ENCODE data around the gene RAB3IP.

The RAB3IP gene

DNA sequence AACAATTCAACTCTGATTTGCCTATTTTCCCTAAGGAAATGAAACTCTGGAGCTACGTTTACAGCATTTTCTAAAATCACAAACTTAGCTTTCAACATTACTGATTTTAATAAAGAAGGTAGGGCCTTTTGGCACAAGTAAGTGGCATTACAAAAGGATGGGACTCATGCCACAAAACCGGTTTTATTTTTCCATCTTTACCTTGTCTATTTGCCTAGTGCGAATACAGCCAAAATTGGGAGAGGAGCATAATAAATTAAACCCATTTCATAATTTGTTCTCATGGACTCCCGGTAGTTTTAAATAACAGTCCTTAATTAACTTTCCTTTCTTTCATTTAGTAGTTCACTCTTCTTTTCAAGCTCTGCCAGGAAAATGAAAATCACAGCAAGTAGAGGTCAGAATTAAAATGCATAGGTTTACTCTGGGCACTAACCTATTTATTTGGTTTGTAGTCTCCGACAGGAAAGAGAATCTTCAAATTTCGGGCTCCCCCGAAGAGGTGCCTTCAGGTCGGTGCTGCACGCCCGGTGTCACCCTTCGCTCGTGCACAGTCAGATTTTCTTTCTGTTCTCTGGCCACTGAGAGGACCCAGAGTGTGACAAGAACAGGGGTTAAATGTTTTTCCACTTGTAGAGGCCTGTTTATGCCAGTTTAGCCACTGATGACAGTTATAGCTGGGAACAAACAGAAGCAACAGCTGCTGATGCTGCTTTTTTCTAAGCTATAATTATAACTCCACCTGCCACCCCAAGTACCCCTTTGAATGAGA is 39.7 kb upstream of the RAB3IP start, which contains the start of gene BEST3:
TSS of gene BEST3 (minus strand) at position 535 of the 772 bp plus-strand sequence. CDS start 1,505 bp downstream, outside the sequence.
- H2AFZ ChIP-seq (ENCODE audit: low read depth, low read length) = no peak within 1 kb of the TSS
- H3K9me3 ChIP-seq (ENCODE audit: control insufficient read depth, low read length) = no peaks in the 10 kb centered on the region
- no peak within 1 kb of the TSS for H3K4ac ChIP-seq (ENCODE audit: low read depth in 1 of 2, low read length in 2 of 2)
- WGBS = 96% methylated on average over 12 of the region's 12 CpGs
- H4K8ac ChIP-seq (ENCODE audit: low read length) = no peak within 1 kb of the TSS
- H3K4me2 ChIP-seq (ENCODE audit: low read length, poor library complexity, severe bottlenecking) = no peak within 1 kb of the TSS
- H2BK5ac ChIP-seq (ENCODE audit: low read depth, low read length, poor library complexity, severe bottlenecking) = no peak within 1 kb of the TSS
- no peaks in the 10 kb centered on the region for H3K27me3 ChIP-seq (ENCODE audit: control insufficient read depth in 1 of 2, insufficient read depth in 1 of 2, low read length in 2 of 2)
- H3K79me1 ChIP-seq (replicated peaks; ENCODE audit: low read length, poor library complexity, severe bottlenecking) = no peaks in the 10 kb centered on the region
- no peak for DNase-seq
- no peak within 1 kb of the TSS for H3K9ac ChIP-seq (ENCODE audit: low read length)
- no peak within 1 kb of the TSS for H3K14ac ChIP-seq (ENCODE audit: low read length in 2 of 2)
- H2AK5ac ChIP-seq (ENCODE audit: low read length, severe bottlenecking) = no peak within 1 kb of the TSS
- H3K4me3 ChIP-seq (ENCODE audit: insufficient read depth in 1 of 2, low read depth in 1 of 2, low read length in 2 of 2) = no peak within 1 kb of the TSS
- no peaks in the 10 kb centered on the region for H3K4me1 ChIP-seq (ENCODE audit: control insufficient read depth, insufficient read depth, low read depth, low read length)
- H2BK12ac ChIP-seq (ENCODE audit: low read length in 2 of 2) = no peak within 1 kb of the TSS
- no peaks in the 10 kb centered on the region for H3K36me3 ChIP-seq (ENCODE audit: control insufficient read depth in 1 of 2, insufficient read depth in 2 of 2, low read depth in 1 of 2, low read length in 2 of 2)
- no peak within 1 kb of the TSS for H2BK15ac ChIP-seq (ENCODE audit: low read depth, poor library complexity, severe bottlenecking)
- no peak within 1 kb of the TSS for H4K91ac ChIP-seq (ENCODE audit: low read length)
- H2BK120ac ChIP-seq (ENCODE audit: low read depth, low read length) = no peak within 1 kb of the TSS
- H3K18ac ChIP-seq (ENCODE audit: low read depth in 1 of 2, low read length in 2 of 2) = no peak within 1 kb of the TSS
- H3K23ac ChIP-seq (ENCODE audit: low read length in 2 of 2) = no peak within 1 kb of the TSS
- H3K27ac ChIP-seq (ENCODE audit: low read length, poor library complexity, severe bottlenecking) = no peak within 1 kb of the TSS

GRCh38 chr12:69701826-69702225 is 36.8 kb upstream of the RAB3IP start:
- no peak for DNase-seq
- H4K91ac ChIP-seq (ENCODE audit: low read length) = no peak overlapping the region
- no peak overlapping the region for H3K18ac ChIP-seq (ENCODE audit: low read depth in 1 of 2, low read length in 2 of 2)
- no peak overlapping the region for H3K9ac ChIP-seq (ENCODE audit: low read length)
- H2BK5ac ChIP-seq (ENCODE audit: low read depth, low read length, poor library complexity, severe bottlenecking) = no peak overlapping the region
- H3K27me3 ChIP-seq (ENCODE audit: control insufficient read depth in 1 of 2, insufficient read depth in 1 of 2, low read length in 2 of 2) = no peaks in the 10 kb centered on the region
- no peak overlapping the region for H3K4me3 ChIP-seq (ENCODE audit: insufficient read depth in 1 of 2, low read depth in 1 of 2, low read length in 2 of 2)
- no peak overlapping the region for H2BK12ac ChIP-seq (ENCODE audit: low read length in 2 of 2)
- WGBS = 76% methylated on average over 3 of the region's 3 CpGs
- no peak overlapping the region for H2BK15ac ChIP-seq (ENCODE audit: low read depth, poor library complexity, severe bottlenecking)
- no peak overlapping the region for H4K8ac ChIP-seq (ENCODE audit: low read length)
- no peaks in the 10 kb centered on the region for H3K36me3 ChIP-seq (ENCODE audit: control insufficient read depth in 1 of 2, insufficient read depth in 2 of 2, low read depth in 1 of 2, low read length in 2 of 2)
- H3K4me2 ChIP-seq (ENCODE audit: low read length, poor library complexity, severe bottlenecking) = no peak overlapping the region
- no peak overlapping the region for H2AK5ac ChIP-seq (ENCODE audit: low read length, severe bottlenecking)
- H3K23ac ChIP-seq (ENCODE audit: low read length in 2 of 2) = no peak overlapping the region
- H2AFZ ChIP-seq (ENCODE audit: low read depth, low read length) = no peak overlapping the region
- no peaks in the 10 kb centered on the region for H3K79me1 ChIP-seq (replicated peaks; ENCODE audit: low read length, poor library complexity, severe bottlenecking)
- no peak overlapping the region for H3K4ac ChIP-seq (ENCODE audit: low read depth in 1 of 2, low read length in 2 of 2)
- H2BK120ac ChIP-seq (ENCODE audit: low read depth, low read length) = no peak overlapping the region
- H3K27ac ChIP-seq (ENCODE audit: low read length, poor library complexity, severe bottlenecking) = no peak overlapping the region
- no peaks in the 10 kb centered on the region for H3K9me3 ChIP-seq (ENCODE audit: control insufficient read depth, low read length)
- no peak overlapping the region for H3K14ac ChIP-seq (ENCODE audit: low read length in 2 of 2)
- H3K4me1 ChIP-seq (ENCODE audit: control insufficient read depth, insufficient read depth, low read depth, low read length) = no peaks in the 10 kb centered on the region

DNA sequence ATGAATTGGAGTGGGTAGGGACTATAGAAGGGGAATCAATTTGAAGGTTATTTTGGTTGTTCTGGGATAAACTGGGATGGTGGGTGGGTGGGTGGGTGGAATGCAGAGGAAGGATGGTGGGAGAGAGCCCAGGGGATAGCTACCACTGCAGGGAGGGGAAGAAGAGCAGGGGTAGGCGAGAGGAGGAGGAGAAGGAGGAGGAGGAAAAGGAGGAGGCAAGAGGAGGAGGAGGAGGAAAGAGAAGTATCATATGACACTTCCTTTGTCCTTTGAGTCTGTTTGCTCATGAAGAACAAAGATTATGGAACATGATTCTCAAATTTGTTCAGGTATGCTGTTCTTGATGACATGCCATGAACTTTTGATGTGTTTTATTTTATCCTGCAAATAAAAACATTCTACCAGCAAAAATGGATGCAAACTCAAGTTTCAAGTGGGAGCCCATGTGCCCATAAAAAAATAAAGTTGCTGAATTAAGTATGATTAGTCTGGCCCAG is 35.5 kb upstream of the RAB3IP start:
- Histone ChIP-seq H3K79me1 (replicated peaks; ENCODE audit: low read length, poor library complexity, severe bottlenecking) (no peaks in the 10 kb centered on the region), H2AFZ (ENCODE audit: low read depth, low read length) (no peak overlapping the region), H2BK12ac (ENCODE audit: low read length in 2 of 2) (no peak overlapping the region), H4K91ac (ENCODE audit: low read length) (no peak overlapping the region), H3K18ac (ENCODE audit: low read depth in 1 of 2, low read length in 2 of 2) (no peak overlapping the region), H3K4me2 (ENCODE audit: low read length, poor library complexity, severe bottlenecking) (no peak overlapping the region), H2BK15ac (ENCODE audit: low read depth, poor library complexity, severe bottlenecking) (no peak overlapping the region), H3K27me3 (ENCODE audit: control insufficient read depth in 1 of 2, insufficient read depth in 1 of 2, low read length in 2 of 2) (no peaks in the 10 kb centered on the region), H3K9me3 (ENCODE audit: control insufficient read depth, low read length) (no peaks in the 10 kb centered on the region), H2AK5ac (ENCODE audit: low read length, severe bottlenecking) (no peak overlapping the region), H3K27ac (ENCODE audit: low read length, poor library complexity, severe bottlenecking) (no peak overlapping the region), H4K8ac (ENCODE audit: low read length) (no peak overlapping the region), H3K4ac (ENCODE audit: low read depth in 1 of 2, low read length in 2 of 2) (no peak overlapping the region), H3K14ac (ENCODE audit: low read length in 2 of 2) (no peak overlapping the region), H3K36me3 (ENCODE audit: control insufficient read depth in 1 of 2, insufficient read depth in 2 of 2, low read depth in 1 of 2, low read length in 2 of 2) (no peaks in the 10 kb centered on the region), H3K9ac (ENCODE audit: low read length) (no peak overlapping the region), H3K23ac (ENCODE audit: low read length in 2 of 2) (no peak overlapping the region), H3K4me1 (ENCODE audit: control insufficient read depth, insufficient read depth, low read depth, low read length) (no peaks in the 10 kb centered on the region), H2BK5ac (ENCODE audit: low read depth, low read length, poor library complexity, severe bottlenecking) (no peak overlapping the region), H3K4me3 (ENCODE audit: insufficient read depth in 1 of 2, low read depth in 1 of 2, low read length in 2 of 2) (no peak overlapping the region), H2BK120ac (ENCODE audit: low read depth, low read length) (no peak overlapping the region)
- WGBS = 80% methylated on average over 1 of the region's 1 CpG
- no peak for DNase-seq

- DNase-seq = no peak
Observed at GRCh38 chr12:69704357-69704756, 34.3 kb upstream of the RAB3IP start.

More at GRCh38 chr12:69704357-69704756, 34.3 kb upstream of the RAB3IP start:
- WGBS = no CpG with 5 or more reads among the region's 1 CpG
- Histone ChIP-seq H4K91ac (ENCODE audit: low read length) (no peak overlapping the region), H2AFZ (ENCODE audit: low read depth, low read length) (no peak overlapping the region), H3K4me2 (ENCODE audit: low read length, poor library complexity, severe bottlenecking) (no peak overlapping the region), H3K14ac (ENCODE audit: low read length in 2 of 2) (no peak overlapping the region), H3K9me3 (ENCODE audit: control insufficient read depth, low read length) (no peaks in the 10 kb centered on the region), H3K27ac (ENCODE audit: low read length, poor library complexity, severe bottlenecking) (no peak overlapping the region), H2BK15ac (ENCODE audit: low read depth, poor library complexity, severe bottlenecking) (no peak overlapping the region), H3K4me3 (ENCODE audit: insufficient read depth in 1 of 2, low read depth in 1 of 2, low read length in 2 of 2) (no peak overlapping the region), H3K27me3 (ENCODE audit: control insufficient read depth in 1 of 2, insufficient read depth in 1 of 2, low read length in 2 of 2) (no peaks in the 10 kb centered on the region), H3K4ac (ENCODE audit: low read depth in 1 of 2, low read length in 2 of 2) (no peak overlapping the region), H4K8ac (ENCODE audit: low read length) (no peak overlapping the region), H3K79me1 (replicated peaks; ENCODE audit: low read length, poor library complexity, severe bottlenecking) (no peaks in the 10 kb centered on the region), H3K23ac (ENCODE audit: low read length in 2 of 2) (no peak overlapping the region), H2BK12ac (ENCODE audit: low read length in 2 of 2) (no peak overlapping the region), H2BK120ac (ENCODE audit: low read depth, low read length) (no peak overlapping the region), H3K36me3 (ENCODE audit: control insufficient read depth in 1 of 2, insufficient read depth in 2 of 2, low read depth in 1 of 2, low read length in 2 of 2) (no peaks in the 10 kb centered on the region), H3K4me1 (ENCODE audit: control insufficient read depth, insufficient read depth, low read depth, low read length) (no peaks in the 10 kb centered on the region), H3K18ac (ENCODE audit: low read depth in 1 of 2, low read length in 2 of 2) (no peak overlapping the region), H2BK5ac (ENCODE audit: low read depth, low read length, poor library complexity, severe bottlenecking) (no peak overlapping the region), H2AK5ac (ENCODE audit: low read length, severe bottlenecking) (no peak overlapping the region), H3K9ac (ENCODE audit: low read length) (no peak overlapping the region)

Data from mesenchymal stem cell (in vitro differentiated cells and primary cell).